ENCODE measurements around the gene CCM2L. TPM values are rescaled to one million over a fixed set of nuclear protein-coding genes. Genes with fewer than 3 reads are reported as not detected.

Gene CCM2L
- polyA plus RNA-seq, 2 donors, result 1.8 to 2.9 TPM

DNA sequence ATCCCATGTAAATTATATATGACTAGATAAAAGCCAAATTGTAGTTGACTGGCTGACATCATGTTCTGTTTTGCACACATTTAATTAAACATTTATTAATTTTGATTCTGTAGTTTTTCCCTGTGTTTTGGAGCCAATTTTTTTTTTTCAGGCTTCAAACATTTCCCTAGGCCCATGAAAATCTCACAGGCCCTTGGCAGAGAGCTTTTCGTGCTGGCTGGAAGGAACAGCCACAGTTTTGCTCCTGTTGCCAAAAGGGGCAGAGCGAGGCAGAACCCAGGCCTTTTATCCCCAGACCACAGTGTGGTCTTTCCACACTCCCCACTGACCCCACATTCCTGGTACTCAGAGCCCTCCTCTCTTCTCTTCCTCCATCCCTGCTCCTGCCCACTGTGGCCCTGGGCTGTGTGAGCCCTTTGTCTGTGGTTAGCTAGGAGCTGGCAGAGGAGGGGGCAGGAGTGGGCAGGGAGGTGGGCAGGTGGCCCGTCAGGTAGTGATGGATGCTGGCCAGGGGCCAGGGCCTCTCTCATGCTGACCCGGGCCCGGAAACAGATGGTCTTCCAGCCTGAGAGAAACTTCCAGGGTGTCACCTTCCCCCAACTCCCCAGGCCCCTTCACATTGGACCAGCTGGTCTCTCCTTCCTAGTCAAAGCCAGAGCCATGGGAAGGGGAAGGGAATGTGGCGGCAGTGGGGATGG lies 19.4 kb upstream of the CCM2L start:
- WGBS, 2 donors, result 49 to 64% methylated on average over 5 to 6 of the region's 6 CpGs
- Histone ChIP-seq H3K27ac (ENCODE audit: low read depth in 2 of 2, low read length in 1 of 2) (no peak overlapping the region), H3K27me3 (ENCODE audit: control insufficient read depth in 1 of 2, insufficient read depth in 2 of 2, low read length in 2 of 2) (no peaks in the 10 kb centered on the region), H3K9me3 (ENCODE audit: control insufficient read depth in 2 of 2, insufficient read depth in 1 of 2, low read depth in 1 of 2, low read length in 1 of 2) (no peaks in the 10 kb centered on the region), H3K4me3 (ENCODE audit: low read depth in 1 of 2, low read length in 2 of 2) (no peak overlapping the region), H3K36me3 (ENCODE audit: control insufficient read depth in 2 of 2, insufficient read depth in 2 of 2, low read length in 1 of 2) (no peaks in the 10 kb centered on the region), H3K4me1 (ENCODE audit: control insufficient read depth in 2 of 2, insufficient read depth in 2 of 2, low read length in 1 of 2) (no peaks in the 10 kb centered on the region)

DNA sequence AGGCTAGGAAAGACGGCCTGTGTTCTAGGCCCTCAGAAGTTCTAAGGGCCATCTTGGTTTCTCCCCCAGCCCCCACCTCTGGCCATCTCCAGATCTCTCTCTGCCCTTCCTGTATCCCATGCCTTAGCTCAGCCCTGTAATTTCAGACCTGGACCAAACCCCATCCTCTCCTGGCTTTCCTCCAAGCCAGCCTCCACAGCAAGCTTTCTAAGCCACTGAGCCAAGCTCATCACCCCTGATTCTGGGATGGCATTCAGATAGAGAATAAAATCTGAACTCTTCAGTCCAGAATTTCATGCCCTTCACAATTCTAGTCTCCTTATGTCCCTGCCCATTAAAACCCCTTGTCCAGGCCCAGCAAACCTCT lies 18.9 kb upstream of the CCM2L start:
- no peak overlapping the region for H3K27ac ChIP-seq (ENCODE audit: low read depth in 2 of 2, low read length in 1 of 2)
- no peaks in the 10 kb centered on the region for H3K4me1 ChIP-seq (ENCODE audit: control insufficient read depth in 2 of 2, insufficient read depth in 2 of 2, low read length in 1 of 2)
- no peaks in the 10 kb centered on the region for H3K27me3 ChIP-seq (ENCODE audit: control insufficient read depth in 1 of 2, insufficient read depth in 2 of 2, low read length in 2 of 2)
- 57% methylated on average over 1 of the region's 1 CpG; no CpG with 5 or more reads in 1 of the 2 donors for WGBS, 2 donors
- no peak overlapping the region for H3K4me3 ChIP-seq (ENCODE audit: low read depth in 1 of 2, low read length in 2 of 2)
- H3K36me3 ChIP-seq (ENCODE audit: control insufficient read depth in 2 of 2, insufficient read depth in 2 of 2, low read length in 1 of 2), result no peaks in the 10 kb centered on the region
- H3K9me3 ChIP-seq (ENCODE audit: control insufficient read depth in 2 of 2, insufficient read depth in 1 of 2, low read depth in 1 of 2, low read length in 1 of 2), result no peaks in the 10 kb centered on the region

DNA sequence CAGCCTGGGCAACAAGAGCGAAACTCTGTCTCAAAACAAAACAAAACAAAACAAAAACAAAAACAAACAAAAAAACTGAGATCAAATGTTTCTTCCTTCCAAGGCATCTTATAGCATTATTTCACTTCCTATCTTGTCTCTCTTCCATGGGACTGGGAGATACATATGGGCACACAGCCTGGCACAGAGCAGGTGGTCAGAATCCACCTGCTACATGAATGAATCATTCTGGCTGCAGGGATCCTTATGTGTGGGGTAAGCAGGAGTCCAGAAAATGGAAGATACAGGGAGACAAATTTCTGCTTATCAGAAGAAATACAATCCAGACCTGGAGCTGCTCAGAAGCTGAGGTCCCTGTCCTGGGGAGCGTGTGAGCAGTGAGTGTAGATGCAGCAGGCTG lies 18.2 kb upstream of the CCM2L start:
- H3K27ac ChIP-seq (ENCODE audit: low read depth in 2 of 2, low read length in 1 of 2), result no peak overlapping the region
- H3K4me3 ChIP-seq (ENCODE audit: low read depth in 1 of 2, low read length in 2 of 2), result no peak overlapping the region
- H3K36me3 ChIP-seq (ENCODE audit: control insufficient read depth in 2 of 2, insufficient read depth in 2 of 2, low read length in 1 of 2), result no peaks in the 10 kb centered on the region
- 79 to 84% methylated on average over 2 of the region's 2 CpGs for WGBS, 2 donors
- no peaks in the 10 kb centered on the region for H3K4me1 ChIP-seq (ENCODE audit: control insufficient read depth in 2 of 2, insufficient read depth in 2 of 2, low read length in 1 of 2)
- no peaks in the 10 kb centered on the region for H3K9me3 ChIP-seq (ENCODE audit: control insufficient read depth in 2 of 2, insufficient read depth in 1 of 2, low read depth in 1 of 2, low read length in 1 of 2)
- no peaks in the 10 kb centered on the region for H3K27me3 ChIP-seq (ENCODE audit: control insufficient read depth in 1 of 2, insufficient read depth in 2 of 2, low read length in 2 of 2)

DNA sequence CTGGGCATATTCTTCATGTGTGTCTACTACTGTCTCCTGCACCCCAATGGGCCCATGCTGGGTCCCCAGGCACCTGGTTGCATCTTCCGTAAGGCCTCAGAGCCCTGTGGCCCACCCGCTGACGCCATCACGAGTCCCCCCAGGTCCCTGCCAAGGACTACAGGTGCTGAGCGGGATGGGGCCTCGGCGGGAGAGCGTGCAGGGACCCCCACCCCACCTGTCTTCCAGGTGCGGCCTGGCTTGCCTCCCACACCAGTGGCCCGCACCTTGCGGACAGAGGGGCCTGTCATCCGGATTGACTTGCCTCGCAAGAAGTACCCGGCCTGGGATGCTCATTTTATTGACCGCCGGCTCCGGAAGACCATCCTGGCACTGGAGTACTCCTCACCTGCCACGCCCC lies 13.2 kb upstream of the CCM2L start:
- H3K36me3 ChIP-seq (ENCODE audit: control insufficient read depth in 2 of 2, insufficient read depth in 2 of 2, low read length in 1 of 2), result no peaks in the 10 kb centered on the region
- H3K27me3 ChIP-seq (ENCODE audit: control insufficient read depth in 1 of 2, insufficient read depth in 2 of 2, low read length in 2 of 2), result no peaks in the 10 kb centered on the region
- no peaks in the 10 kb centered on the region for H3K9me3 ChIP-seq (ENCODE audit: control insufficient read depth in 2 of 2, insufficient read depth in 1 of 2, low read depth in 1 of 2, low read length in 1 of 2)
- H3K27ac ChIP-seq (ENCODE audit: low read depth in 2 of 2, low read length in 1 of 2), result no peak overlapping the region
- no peaks in the 10 kb centered on the region for H3K4me1 ChIP-seq (ENCODE audit: control insufficient read depth in 2 of 2, insufficient read depth in 2 of 2, low read length in 1 of 2)
- H3K4me3 ChIP-seq (ENCODE audit: low read depth in 1 of 2, low read length in 2 of 2), result no peak overlapping the region
- WGBS, 2 donors, result 93 to 95% methylated on average over 18 of the region's 18 CpGs

DNA sequence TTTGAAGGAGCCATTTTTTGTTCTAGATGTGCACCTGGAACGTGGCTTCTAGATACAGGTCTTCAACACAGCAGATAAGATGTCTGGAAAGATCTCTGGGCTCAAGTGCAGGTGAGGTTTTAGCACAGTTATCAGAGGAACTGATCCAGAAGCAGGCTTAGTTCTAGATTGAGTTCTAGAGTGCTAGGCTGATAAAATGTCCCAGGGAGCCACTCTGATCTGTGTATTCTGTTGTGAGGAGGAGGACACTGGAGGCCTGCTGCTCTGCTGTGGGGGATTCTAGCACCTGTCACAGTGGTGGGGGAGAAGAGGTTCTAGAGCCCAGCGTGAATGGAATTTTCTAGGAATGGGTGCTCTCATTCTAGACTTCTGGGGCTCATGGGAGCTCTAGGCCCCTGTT lies 12.0 kb upstream of the CCM2L start:
- Histone ChIP-seq H3K27me3 (ENCODE audit: control insufficient read depth in 1 of 2, insufficient read depth in 2 of 2, low read length in 2 of 2) (no peaks in the 10 kb centered on the region), H3K9me3 (ENCODE audit: control insufficient read depth in 2 of 2, insufficient read depth in 1 of 2, low read depth in 1 of 2, low read length in 1 of 2) (no peaks in the 10 kb centered on the region)
- WGBS, 2 donors, result 56 to 66% methylated on average over 2 of the region's 2 CpGs

DNA sequence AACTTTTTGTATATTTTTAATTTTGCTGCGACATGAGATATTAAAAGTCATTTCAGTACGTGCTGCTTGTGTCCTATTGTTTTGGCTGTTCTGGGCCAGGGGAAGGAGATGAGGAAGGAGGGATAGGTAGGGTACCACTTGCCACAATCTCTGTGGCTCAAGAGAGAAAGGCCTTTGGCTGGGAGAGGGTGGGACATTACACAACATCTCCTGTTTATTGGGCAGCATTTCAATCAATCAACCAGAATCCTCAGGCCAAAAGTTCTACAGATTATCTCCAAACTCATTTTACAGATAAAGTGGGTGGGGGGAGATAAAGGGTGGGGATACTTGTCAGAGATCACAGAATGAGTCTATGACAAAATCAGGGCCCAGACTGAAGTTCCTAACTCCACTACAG lies 6.9 kb upstream of the CCM2L start:
- no peaks in the 10 kb centered on the region for H3K36me3 ChIP-seq (ENCODE audit: control insufficient read depth in 2 of 2, insufficient read depth in 2 of 2, low read length in 1 of 2)
- no peaks in the 10 kb centered on the region for H3K4me1 ChIP-seq (ENCODE audit: control insufficient read depth in 2 of 2, insufficient read depth in 2 of 2, low read length in 1 of 2)
- H3K27me3 ChIP-seq (ENCODE audit: control insufficient read depth in 1 of 2, insufficient read depth in 2 of 2, low read length in 2 of 2), result no peaks in the 10 kb centered on the region
- H3K27ac ChIP-seq (ENCODE audit: low read depth in 2 of 2, low read length in 1 of 2), result no peak overlapping the region
- no peaks in the 10 kb centered on the region for H3K9me3 ChIP-seq (ENCODE audit: control insufficient read depth in 2 of 2, insufficient read depth in 1 of 2, low read depth in 1 of 2, low read length in 1 of 2)
- no peak overlapping the region for H3K4me3 ChIP-seq (ENCODE audit: low read depth in 1 of 2, low read length in 2 of 2)
- 63 to 77% methylated on average over 2 of the region's 2 CpGs for WGBS, 2 donors

More for the DNA sequence above, 12.0 kb upstream of the CCM2L start:
- H3K27ac ChIP-seq (ENCODE audit: low read depth in 2 of 2, low read length in 1 of 2), result no peak overlapping the region
- no peaks in the 10 kb centered on the region for H3K36me3 ChIP-seq (ENCODE audit: control insufficient read depth in 2 of 2, insufficient read depth in 2 of 2, low read length in 1 of 2)
- H3K4me3 ChIP-seq (ENCODE audit: low read depth in 1 of 2, low read length in 2 of 2), result no peak overlapping the region
- H3K4me1 ChIP-seq (ENCODE audit: control insufficient read depth in 2 of 2, insufficient read depth in 2 of 2, low read length in 1 of 2), result no peaks in the 10 kb centered on the region

DNA sequence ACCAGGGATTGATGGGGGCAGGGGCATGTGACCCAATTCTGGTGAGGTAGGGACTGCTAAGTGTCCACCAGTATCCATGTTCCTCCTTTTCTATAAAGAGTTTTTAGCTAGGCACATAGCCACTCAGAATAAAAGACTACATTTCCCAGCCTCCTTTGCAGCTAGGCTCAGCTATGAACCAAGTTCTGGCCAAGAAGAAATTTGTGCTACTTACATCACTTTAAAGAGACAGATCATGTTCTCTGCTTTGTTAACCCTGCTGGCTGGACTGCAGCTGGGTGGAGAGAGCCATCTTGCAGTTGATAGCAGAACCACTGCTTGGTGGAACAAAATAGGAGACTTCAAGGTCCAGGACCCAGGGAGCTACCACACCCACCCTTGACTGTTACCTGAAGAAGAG lies 5.3 kb upstream of the CCM2L start:
- H3K4me3 ChIP-seq (ENCODE audit: low read depth in 1 of 2, low read length in 2 of 2), result no peak overlapping the region
- no peaks in the 10 kb centered on the region for H3K9me3 ChIP-seq (ENCODE audit: control insufficient read depth in 2 of 2, insufficient read depth in 1 of 2, low read depth in 1 of 2, low read length in 1 of 2)
- no peaks in the 10 kb centered on the region for H3K27me3 ChIP-seq (ENCODE audit: control insufficient read depth in 1 of 2, insufficient read depth in 2 of 2, low read length in 2 of 2)

DNA sequence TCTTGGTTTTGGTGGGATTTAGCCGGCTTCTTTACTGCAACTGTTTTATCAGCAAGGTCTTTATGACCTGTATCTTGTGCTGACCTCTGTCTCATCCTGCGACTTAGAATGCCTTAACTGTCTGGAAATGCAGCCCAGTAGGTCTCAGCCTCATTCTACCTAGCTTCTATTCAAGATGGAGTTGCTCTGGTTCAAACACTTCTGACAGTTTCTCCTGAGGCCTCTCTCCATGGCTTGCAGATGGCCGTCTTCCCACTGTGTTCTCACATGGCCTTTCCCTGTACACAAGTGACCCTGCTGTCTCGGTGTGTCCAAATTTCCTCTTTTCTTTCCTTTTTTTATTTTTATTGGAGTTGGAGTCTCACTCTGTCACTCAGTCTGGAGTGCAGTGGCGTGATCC lies 4.2 kb upstream of the CCM2L start:
- 85 to 96% methylated on average over 5 of the region's 5 CpGs for WGBS, 2 donors
- Histone ChIP-seq H3K4me3 (ENCODE audit: low read depth in 1 of 2, low read length in 2 of 2) (no peak overlapping the region), H3K9me3 (ENCODE audit: control insufficient read depth in 2 of 2, insufficient read depth in 1 of 2, low read depth in 1 of 2, low read length in 1 of 2) (no peaks in the 10 kb centered on the region), H3K27me3 (ENCODE audit: control insufficient read depth in 1 of 2, insufficient read depth in 2 of 2, low read length in 2 of 2) (no peaks in the 10 kb centered on the region), H3K27ac (ENCODE audit: low read depth in 2 of 2, low read length in 1 of 2) (no peak overlapping the region), H3K4me1 (ENCODE audit: control insufficient read depth in 2 of 2, insufficient read depth in 2 of 2, low read length in 1 of 2) (no peaks in the 10 kb centered on the region), H3K36me3 (ENCODE audit: control insufficient read depth in 2 of 2, insufficient read depth in 2 of 2, low read length in 1 of 2) (no peaks in the 10 kb centered on the region)

More for the DNA sequence above, 5.3 kb upstream of the CCM2L start:
- H3K4me1 ChIP-seq (ENCODE audit: control insufficient read depth in 2 of 2, insufficient read depth in 2 of 2, low read length in 1 of 2), result no peaks in the 10 kb centered on the region
- no peaks in the 10 kb centered on the region for H3K36me3 ChIP-seq (ENCODE audit: control insufficient read depth in 2 of 2, insufficient read depth in 2 of 2, low read length in 1 of 2)
- H3K27ac ChIP-seq (ENCODE audit: low read depth in 2 of 2, low read length in 1 of 2), result no peak overlapping the region

DNA sequence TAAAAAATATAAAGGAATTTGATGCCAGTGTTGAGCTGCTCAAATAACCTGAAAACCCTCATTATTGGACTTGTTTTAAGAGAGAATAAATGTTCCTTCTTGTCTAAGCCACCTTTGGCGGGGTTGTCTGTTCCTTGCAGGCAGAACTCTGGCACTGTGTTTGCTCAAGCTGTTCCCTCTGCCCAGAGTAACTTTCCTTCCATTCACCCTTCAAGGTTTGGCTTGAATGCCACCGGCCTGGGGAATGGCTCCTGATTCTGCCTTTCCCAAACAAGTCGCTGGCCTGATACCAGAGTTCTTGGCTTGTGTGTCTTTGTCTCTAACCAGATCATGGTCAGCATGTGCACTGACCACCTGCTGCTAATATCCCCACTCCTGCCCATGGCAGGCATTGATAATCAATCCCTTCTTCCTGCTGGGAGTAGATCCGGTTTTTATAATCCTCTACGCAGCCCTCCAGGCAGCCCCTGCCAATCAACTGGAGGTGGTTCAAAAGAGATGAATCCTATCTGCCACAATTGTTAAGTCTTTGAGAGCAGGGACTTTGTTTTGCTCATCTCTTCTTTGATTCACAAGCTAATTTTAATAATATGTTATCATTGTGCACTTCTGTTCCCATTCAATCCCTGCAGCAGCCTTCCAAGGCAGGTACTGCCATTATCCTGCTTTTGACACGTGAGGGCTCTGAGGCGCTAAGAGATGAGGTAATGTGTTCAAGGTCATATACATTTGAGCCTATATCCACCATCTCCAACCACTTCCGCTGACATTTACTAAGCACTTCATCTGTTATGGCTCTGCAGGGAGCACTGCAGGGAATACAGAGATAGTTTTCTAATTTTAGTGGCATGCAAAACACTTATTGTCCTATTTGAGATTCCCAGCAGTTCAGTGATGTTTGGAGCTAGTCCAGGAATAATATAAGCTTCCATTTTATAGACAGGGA lies 3.1 kb upstream of the CCM2L start:
- Histone ChIP-seq H3K4me1 (ENCODE audit: control insufficient read depth in 2 of 2, insufficient read depth in 2 of 2, low read length in 1 of 2) (no peaks in the 10 kb centered on the region), H3K27me3 (ENCODE audit: control insufficient read depth in 1 of 2, insufficient read depth in 2 of 2, low read length in 2 of 2) (no peaks in the 10 kb centered on the region), H3K36me3 (ENCODE audit: control insufficient read depth in 2 of 2, insufficient read depth in 2 of 2, low read length in 1 of 2) (no peaks in the 10 kb centered on the region), H3K9me3 (ENCODE audit: control insufficient read depth in 2 of 2, insufficient read depth in 1 of 2, low read depth in 1 of 2, low read length in 1 of 2) (no peaks in the 10 kb centered on the region), H3K4me3 (ENCODE audit: low read depth in 1 of 2, low read length in 2 of 2) (no peak overlapping the region), H3K27ac (ENCODE audit: low read depth in 2 of 2, low read length in 1 of 2) (no peak overlapping the region)
- 51 to 52% methylated on average over 8 of the region's 8 CpGs for WGBS, 2 donors
